HG03558 (cell line): ENCODE data around the gene TFR2.

Experiments
- ATAC-seq: cut with Tn5 transposase; IDR thresholded peaks from one replicate; pipeline ENCODE4 v1.9.1; 2021; ENCODE audit warnings: moderate number of reproducible peaks; ENCODE audit not compliant: unreplicated experiment; ENCODE audit errors: extremely low read depth

TFR2 gene

DNA sequence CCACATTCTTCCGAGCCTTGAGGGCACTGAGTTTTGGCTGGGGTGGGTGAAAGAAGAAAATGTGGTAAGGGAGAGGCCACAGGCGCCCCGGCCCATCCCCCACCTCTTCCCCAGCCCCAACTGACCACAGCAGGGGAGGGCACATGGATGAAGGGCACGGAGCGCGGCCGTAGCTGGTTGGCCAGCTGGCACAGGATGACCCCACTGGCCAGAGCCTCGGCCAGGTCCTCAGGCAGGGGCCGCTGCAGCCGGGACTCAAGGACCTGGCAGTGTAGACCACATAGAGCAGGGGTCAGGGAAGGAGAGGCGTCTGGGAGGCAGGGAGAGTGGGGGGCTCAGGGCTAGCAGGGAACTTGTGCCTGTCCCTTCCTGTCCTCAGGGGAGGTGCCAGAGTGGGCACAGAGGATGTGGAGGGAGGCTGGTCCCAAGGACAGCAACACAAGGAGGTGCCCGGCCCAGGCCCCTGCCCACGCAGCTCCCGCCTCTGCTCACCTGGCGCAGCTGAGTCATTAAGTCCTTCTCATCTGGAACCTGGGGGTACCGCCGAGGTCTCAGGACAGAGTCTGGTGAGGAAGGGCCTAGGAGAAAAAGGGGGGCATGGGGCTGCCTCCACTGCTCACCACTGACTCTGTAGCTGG lies 65.5 kb downstream of the TFR2 start:
- no peak for ATAC-seq

DNA sequence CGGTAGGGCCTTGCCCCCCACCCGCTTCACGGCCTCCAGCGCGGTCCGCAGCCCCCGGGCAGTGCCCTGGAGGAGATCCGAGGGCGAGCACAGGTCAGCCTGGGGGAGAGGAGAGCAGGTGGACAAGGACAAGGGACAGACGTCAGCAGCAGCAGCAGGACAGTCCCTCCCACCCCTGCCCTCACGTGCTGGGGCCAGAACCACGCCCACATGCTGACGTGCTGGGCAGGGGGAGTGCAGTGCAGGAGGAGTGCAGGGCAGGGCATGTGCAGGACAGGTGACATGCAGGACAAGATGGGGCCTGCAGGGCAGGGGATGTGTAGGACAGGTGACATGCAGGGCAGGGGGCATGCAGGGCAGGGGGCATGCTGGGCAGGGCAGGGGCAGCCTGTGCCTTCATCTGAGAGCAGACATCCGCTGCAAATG lies 66.1 kb downstream of the TFR2 start:
- no peak for ATAC-seq

DNA sequence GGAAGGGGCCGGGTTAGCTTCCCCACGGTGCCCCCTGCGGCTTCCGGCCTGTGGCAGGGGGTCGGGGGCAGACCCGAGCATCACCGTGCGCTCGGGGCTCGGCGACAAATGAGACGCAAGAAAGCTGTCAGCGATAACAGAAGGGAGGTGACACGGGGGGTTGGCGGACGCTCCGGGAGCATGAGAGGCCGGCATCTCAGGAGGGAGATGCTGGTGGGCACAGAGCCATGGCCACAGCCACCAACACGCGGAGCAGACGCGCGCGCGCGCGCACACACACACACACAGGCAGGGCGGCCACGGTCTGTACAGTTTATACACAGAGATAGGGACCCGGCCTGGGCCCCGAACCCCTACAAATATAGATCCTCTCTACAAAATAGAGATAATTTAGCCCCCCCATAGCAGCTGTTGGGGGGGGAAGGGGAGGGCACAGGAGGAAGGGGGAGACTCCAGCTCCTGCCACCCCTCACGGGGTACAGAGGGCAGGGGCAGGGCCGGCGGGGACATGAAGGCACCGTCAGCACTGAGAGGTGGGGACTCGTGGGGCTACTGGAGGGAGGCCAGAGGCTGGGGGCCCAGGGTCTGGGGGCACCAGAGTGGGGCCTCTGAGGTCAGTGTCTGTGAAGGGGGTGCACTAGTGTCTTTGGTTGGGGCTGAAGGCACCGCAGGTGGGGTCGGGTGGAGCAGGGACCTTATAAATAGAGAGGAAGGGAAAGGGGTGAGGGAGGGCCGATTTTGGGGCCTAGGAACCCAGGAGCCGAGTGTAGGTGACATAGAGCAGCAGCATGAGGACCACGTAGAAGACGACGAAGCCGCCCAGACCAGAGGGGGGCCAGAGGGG lies 66.8 kb downstream of the TFR2 start:
- ATAC-seq: no peak

DNA sequence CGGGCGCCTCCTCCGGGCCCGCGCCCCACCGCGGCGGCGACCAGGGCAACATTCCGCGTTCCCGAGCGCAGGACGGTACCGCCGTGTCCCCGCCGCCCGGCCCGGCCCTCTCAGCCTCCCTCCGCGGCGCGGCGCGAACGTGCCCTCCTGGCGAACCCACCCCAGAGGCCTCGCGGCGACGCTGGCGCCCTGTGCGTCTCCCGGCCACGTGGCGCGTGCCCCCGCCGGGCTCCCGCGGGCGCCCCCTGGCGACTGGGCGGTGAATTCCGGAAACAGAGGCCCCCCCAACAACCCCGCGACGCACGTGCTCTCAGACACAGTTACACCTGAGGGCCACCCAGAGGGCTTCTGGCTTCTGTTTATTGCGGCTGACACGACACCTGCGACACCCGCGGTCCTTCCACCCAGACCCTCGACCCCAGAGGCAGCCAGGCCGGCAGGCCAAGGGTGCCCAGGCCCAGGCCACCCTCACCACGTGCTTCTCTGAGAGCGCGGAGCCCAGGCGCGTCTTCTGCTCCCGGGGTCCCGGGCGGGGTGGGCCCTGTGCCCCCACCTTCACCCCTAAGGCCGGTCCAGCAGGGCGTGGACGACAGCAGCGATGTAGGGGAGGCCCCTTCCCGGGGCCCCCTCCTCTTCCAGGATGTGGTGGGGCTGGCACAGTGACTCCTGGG lies 67.5 kb downstream of the TFR2 start, which contains the start of gene SAP25:
TSS of gene SAP25 (minus strand) at position 210 of the 671 bp plus-strand sequence. CDS start at position 52, 158 bp downstream.
- no peak for ATAC-seq

DNA sequence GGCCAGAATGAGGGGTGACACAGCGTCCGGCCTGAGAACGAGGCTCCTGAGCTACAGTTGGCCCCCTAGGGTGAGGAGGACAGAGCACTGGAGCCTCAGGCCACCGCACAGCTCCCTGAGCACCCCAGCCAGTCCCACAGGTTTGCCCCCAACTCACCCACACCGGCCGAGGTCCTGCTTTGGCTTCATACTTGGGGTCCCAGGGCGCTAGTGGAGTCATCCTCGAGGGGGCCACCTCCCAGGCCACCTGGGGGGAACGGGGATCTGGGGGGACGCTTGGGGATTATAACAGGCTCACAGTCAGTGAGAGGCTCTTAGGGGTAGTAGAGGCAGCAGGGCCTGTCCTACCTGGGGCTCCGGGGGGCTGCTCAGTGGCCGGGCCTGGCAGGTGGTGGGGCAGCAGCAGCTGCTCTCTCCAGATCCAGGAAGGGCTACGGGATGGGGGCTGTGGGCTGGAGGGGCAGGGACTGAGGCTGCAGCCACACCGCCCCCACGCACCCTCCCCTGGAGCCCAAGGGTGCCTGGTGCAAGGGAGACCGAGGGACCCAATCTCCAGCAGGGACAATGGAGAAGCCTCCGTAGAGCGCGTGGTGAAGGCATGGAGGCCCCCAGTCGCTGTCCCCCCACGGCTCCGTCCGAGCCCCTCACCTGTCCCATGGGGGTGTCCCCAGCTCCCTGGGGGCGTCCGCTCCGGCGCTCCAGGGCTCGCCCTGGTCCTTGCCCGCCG lies 68.2 kb downstream of the TFR2 start:
- ATAC-seq: no peak

DNA sequence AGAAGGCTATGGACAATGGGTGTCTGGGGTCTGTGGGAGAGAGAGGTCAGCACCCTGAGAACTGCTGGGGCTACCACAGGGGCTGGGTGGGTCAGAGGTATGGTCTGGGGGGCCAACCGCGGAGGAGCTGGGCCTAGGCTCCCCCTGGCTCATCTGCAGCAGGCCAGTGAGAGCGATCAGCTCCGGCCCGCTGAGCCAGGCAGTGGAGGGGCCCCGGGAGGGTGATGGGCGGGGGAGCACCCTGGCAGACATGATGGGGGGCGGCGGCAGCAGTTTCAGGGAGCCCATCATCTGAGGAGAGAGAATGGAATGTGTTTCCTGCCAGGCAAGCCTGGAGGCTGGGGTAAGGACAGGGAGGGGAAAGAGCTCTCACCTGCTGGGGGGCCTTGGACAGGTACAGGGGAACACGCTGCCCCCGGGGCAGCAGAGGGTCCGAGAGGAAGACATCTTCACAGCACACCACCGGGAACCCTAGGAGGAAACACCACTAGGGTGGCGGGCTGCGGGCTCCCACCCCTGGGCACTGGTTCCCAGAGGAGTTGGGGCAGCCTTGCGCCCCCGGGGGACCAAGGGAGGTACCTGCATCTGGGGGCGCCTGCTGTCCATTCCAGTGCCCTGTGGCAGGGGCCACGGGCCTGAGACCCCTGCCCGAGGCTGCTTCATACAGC lies 68.9 kb downstream of the TFR2 start:
- no peak for ATAC-seq

DNA sequence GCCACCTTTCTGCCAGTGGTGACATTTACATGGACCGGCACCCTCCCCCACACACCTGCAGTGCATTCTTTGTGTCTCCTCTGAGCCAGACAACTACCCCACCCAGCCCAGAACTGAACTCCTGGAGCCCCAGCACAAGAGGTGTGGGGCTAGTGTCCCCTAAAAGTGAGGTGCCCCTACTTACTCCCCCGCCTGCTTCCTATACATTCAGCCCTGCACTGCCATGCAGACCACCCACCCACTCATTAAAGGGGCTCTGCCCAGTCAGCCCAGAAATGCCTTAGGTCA lies 69.6 kb downstream of the TFR2 start:
- ATAC-seq: no peak

DNA sequence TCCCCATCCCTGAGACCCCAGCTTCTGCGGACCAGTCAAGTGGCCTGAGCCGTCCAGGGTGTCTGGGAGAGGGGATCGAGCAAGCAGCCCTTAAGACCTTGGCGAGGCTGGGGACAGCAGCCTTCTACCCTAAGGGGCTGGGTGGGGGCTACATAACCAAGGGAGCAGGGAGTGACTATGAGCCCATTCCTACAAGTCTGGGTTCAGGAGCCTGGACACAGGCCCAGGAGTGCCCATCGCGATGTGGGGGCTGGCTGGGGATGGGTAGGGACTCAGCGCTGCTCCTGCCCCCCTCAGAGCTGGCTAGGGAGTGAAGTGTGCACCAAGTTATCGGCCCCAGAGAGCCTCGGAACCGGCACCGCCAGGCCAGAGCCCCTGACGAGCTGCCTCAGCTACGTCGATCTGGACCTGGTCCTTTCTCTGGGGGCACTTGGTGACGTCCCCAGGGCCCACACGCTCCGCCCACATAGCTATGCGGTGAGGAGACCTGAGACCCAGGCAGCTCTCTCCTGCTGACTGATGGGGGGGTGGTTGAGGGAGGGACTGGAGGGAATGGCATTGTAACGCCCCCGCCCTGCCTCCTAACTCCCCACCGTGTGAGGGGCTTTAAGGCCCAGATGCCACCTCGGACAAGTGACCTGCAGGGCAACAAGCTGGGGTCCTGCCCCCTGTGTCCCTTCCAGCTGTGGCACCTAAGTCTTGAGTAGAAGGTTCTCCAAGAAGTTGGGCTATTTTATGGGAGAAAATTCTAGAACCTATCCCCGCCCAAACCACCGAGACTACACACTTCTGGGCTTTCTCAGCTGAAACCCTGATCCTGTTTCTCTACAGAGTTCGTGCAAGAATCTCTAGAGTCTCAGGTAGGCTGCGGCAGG lies 70.2 kb downstream of the TFR2 start:
- ATAC-seq: no peak
